ENCODE data around the gene SLC9A4. TPM values are rescaled to one million over a fixed set of nuclear protein-coding genes. Genes with fewer than 3 reads are reported as not detected.
A peak's percentile ranks its signal among the peaks of the same experiment; 100 is the strongest.

Gene SLC9A4
- polyA plus RNA-seq, 1 donor = 0.04 TPM

DNA sequence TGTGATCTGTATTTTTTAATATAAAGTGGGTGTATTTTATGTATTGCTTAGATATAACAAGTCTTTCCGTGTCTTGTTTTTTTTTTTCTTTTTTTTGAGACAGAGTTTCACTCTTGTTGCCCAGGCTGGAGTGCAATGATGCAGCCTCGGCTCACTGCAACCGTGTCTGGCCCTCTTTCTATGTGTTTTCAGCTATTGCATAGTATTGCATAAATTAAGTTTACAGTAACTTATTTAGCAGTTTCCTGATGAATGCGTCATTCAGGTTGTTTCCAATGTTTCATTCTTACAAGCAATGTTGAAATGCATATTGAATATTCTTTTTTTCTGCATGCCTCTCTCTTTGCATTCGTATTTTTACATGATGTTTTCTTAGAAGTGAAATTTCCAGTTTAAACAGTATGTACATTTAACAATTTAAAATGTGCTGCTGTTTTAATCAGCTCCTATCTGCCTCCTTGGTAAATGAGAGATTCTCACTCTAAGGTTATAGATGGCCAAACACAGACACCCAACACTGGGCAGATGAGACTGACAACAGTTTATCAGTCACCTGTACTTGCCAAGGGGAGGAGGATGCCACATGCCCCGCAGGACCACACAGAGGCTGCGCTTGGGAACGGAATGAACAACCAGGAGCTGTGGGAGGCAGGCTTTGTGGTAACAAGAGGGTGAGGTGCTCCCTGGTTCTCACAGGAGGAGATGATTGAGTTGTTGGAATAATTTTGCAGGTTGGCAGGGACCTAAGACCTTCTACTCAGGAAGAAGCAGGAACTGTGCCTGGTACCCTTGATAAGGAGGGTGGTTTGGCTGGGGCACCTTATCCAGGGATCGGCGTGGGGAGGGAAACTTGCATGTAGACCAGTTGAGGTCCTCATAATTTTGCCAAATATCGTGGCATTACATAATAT lies 7.5 kb downstream of the SLC9A4 start:
- Histone ChIP-seq H3K9me3 (ENCODE audit: control insufficient read depth, low read depth, low read length) (no peaks in the 10 kb centered on the region), H3K27me3 (ENCODE audit: control insufficient read depth, insufficient read depth, low read length) (no peaks in the 10 kb centered on the region), H3K27ac (ENCODE audit: low read length) (no peak overlapping the region), H3K4me1 (ENCODE audit: control insufficient read depth, insufficient read depth, low read length) (no peaks in the 10 kb centered on the region), H3K36me3 (ENCODE audit: control insufficient read depth, insufficient read depth, low read length) (no peaks in the 10 kb centered on the region), H3K4me3 (ENCODE audit: low read length) (no peak overlapping the region)
- no peak for DNase-seq
- WGBS (ENCODE audit: insufficient coverage, low lambda C conversion rate) = 93% methylated on average over 3 of the region's 11 CpGs

DNA sequence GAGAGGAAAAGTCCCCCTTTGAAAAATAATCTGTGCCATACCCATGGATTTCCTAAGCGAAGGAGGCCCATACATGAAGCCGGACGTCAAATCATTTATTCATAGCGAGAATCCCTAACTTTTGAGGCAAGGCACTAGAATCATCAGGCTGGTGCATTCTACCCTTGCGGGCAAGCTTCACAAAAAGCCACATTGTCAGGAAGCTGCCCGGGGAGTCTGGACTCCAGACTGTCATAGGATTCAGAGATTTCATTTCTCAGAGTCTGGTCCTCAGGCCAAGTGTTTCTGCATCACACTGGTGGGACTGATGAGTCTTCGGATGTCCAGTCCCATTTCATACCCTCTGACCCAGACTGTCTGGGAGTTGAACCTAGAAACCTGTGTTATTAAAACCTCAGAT lies 8.9 kb downstream of the SLC9A4 start:
- H3K4me1 ChIP-seq (ENCODE audit: control insufficient read depth, insufficient read depth, low read length) = no peaks in the 10 kb centered on the region
- H3K27me3 ChIP-seq (ENCODE audit: control insufficient read depth, insufficient read depth, low read length) = no peaks in the 10 kb centered on the region
- WGBS (ENCODE audit: insufficient coverage, low lambda C conversion rate) = 80% methylated on average over 1 of the region's 7 CpGs
- no peak for DNase-seq
- no peaks in the 10 kb centered on the region for H3K9me3 ChIP-seq (ENCODE audit: control insufficient read depth, low read depth, low read length)
- no peak overlapping the region for H3K27ac ChIP-seq (ENCODE audit: low read length)
- H3K4me3 ChIP-seq (ENCODE audit: low read length) = no peak overlapping the region
- no peaks in the 10 kb centered on the region for H3K36me3 ChIP-seq (ENCODE audit: control insufficient read depth, insufficient read depth, low read length)

DNA sequence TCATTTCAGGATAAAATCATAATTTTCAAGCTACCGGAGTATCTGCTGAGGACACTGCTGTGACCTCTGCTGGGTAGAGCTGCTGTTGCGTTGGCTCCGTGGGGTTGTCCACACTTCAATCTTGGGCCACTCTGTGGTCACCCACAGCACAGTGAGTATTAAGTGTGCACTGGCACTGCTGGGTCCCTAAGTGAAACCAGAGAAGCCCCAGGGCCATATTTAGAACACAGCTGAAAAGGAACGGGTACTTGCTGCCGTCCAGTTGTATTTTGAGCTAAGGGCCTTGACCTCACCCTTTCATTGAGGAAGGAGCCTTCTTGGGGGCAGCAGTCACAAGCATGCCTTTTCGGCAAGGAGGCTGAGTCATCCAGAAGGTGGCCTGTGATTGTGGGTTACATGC lies 10.1 kb downstream of the SLC9A4 start:
- no peaks in the 10 kb centered on the region for H3K36me3 ChIP-seq (ENCODE audit: control insufficient read depth, insufficient read depth, low read length)
- no peak overlapping the region for H3K27ac ChIP-seq (ENCODE audit: low read length)
- no peaks in the 10 kb centered on the region for H3K27me3 ChIP-seq (ENCODE audit: control insufficient read depth, insufficient read depth, low read length)
- H3K9me3 ChIP-seq (ENCODE audit: control insufficient read depth, low read depth, low read length) = no peaks in the 10 kb centered on the region
- no peaks in the 10 kb centered on the region for H3K4me1 ChIP-seq (ENCODE audit: control insufficient read depth, insufficient read depth, low read length)
- WGBS (ENCODE audit: insufficient coverage, low lambda C conversion rate) = no CpG with 5 or more reads among the region's 6 CpGs
- no peak overlapping the region for H3K4me3 ChIP-seq (ENCODE audit: low read length)
- no peak for DNase-seq

DNA sequence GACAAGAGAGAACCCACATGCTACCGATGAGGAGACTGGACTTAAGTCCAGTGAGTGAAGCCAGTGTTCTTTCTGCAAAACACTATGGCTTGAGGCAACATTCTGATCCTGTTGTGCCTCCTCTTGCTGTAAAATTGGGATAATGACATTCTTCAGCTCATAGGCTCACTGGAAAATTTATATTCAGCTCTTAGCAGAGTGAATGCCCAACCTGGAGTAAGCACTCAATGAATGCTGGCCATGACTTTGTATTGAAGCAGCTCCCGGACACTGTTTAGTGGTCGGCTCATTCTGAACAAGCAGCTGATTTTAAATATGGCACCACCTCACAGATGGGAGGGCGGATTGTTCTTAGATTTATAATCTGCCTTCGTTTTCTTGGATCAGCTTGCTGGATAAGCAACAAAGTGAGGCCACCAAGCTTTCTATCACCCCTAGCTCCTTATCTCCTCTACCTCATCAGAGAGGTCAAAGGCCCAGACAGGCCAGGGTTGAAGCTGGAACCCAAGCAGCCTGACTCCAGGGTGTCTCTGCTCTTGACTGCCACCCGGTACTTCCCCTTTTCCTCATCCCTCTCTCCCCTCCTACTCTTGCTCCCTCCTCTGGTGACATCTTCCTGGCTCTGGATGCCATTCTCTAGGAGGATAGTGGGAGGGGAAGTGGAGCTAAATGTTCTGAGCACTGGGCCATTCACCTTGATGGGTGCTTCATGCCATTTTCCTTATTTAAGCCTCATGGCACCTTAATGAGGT lies 11.5 kb downstream of the SLC9A4 start:
- H3K27me3 ChIP-seq (ENCODE audit: control insufficient read depth, insufficient read depth, low read length) = no peaks in the 10 kb centered on the region
- H3K4me1 ChIP-seq (ENCODE audit: control insufficient read depth, insufficient read depth, low read length) = no peaks in the 10 kb centered on the region
- H3K36me3 ChIP-seq (ENCODE audit: control insufficient read depth, insufficient read depth, low read length) = no peaks in the 10 kb centered on the region
- H3K9me3 ChIP-seq (ENCODE audit: control insufficient read depth, low read depth, low read length) = no peaks in the 10 kb centered on the region
- no peak overlapping the region for H3K4me3 ChIP-seq (ENCODE audit: low read length)
- DNase-seq = no peak
- H3K27ac ChIP-seq (ENCODE audit: low read length) = no peak overlapping the region
- no CpG with 5 or more reads among the region's 6 CpGs for WGBS (ENCODE audit: insufficient coverage, low lambda C conversion rate)

DNA sequence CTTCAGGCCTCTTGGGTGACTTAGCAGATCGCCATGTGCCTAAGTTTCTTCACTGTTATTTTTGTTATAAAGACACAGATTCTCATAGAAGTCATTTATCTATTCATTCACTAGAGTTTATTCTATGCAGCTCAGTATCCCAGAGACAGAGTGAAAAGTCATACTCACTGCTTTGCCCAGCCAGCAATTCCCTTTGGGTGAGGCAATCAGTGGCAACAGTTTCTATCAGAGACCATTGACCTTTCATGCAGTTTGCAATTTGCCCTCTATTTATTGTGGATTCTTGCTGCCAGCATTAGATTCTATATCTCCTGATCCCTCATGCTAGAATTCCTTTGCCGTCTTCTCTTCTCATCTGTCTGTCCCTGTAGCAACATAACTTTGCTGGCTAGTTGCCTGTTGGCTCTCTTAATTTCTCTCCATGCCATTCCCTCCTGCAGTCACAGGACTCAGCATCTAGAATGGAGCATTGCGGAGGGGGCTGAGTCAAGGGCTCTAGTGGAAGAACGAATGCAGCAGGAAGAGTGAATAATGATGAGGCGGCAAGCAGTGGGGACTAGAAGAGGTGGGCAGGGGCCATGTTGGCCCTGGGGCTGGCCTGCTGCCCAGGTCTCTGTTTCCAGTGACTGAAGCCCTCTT lies 12.2 kb downstream of the SLC9A4 start:
- DNase-seq = peak; percentile 12 to 32
- no CpG with 5 or more reads among the region's 5 CpGs for WGBS (ENCODE audit: insufficient coverage, low lambda C conversion rate)

DNA sequence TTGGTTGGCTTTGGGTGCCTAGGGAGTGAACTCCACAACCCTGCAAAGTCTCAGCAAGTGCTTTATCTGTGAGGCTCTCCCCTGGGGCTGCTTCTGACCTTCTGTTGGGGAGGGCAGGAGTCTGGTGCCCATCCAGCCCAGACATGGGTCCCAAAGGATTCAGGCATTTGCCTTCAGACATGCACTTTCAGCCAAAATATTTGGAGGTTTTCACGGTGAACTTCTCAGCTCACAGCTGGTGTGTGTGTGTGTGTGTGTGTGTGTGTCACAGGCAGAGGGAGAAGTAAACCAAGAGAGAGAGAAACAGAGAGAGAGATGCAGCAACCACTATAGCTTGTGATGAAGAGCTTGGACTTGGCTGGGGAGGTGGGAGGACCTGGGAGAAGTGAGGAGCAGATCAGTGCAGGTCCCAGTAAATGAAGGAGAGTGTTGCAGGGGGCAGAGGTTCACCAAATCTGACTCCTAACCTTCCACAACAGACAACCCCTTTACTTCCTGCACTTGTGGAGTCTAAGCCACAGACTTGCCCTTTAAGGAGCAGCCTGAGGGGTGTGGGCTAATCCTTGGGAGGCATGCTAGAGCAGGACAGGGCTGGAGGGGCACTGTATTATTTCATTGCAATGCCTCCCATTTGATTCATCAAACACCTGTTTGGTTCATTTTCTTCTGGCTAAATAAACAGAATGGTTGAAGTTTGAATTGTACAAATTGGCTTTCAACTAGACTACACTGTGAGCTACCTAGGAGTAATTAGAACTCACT lies 14.1 kb downstream of the SLC9A4 start:
- no peaks in the 10 kb centered on the region for H3K36me3 ChIP-seq (ENCODE audit: control insufficient read depth, insufficient read depth, low read length)
- H3K27ac ChIP-seq (ENCODE audit: low read length) = no peak overlapping the region
- H3K4me3 ChIP-seq (ENCODE audit: low read length) = no peak overlapping the region
- H3K4me1 ChIP-seq (ENCODE audit: control insufficient read depth, insufficient read depth, low read length) = no peaks in the 10 kb centered on the region
- DNase-seq = no peak
- no peaks in the 10 kb centered on the region for H3K9me3 ChIP-seq (ENCODE audit: control insufficient read depth, low read depth, low read length)
- WGBS (ENCODE audit: insufficient coverage, low lambda C conversion rate) = no CpG with 5 or more reads among the region's 1 CpG
- H3K27me3 ChIP-seq (ENCODE audit: control insufficient read depth, insufficient read depth, low read length) = no peaks in the 10 kb centered on the region

More for the DNA sequence above, 12.2 kb downstream of the SLC9A4 start:
- Histone ChIP-seq H3K27me3 (ENCODE audit: control insufficient read depth, insufficient read depth, low read length) (no peaks in the 10 kb centered on the region), H3K4me1 (ENCODE audit: control insufficient read depth, insufficient read depth, low read length) (no peaks in the 10 kb centered on the region), H3K9me3 (ENCODE audit: control insufficient read depth, low read depth, low read length) (no peaks in the 10 kb centered on the region), H3K4me3 (ENCODE audit: low read length) (no peak overlapping the region), H3K27ac (ENCODE audit: low read length) (no peak overlapping the region), H3K36me3 (ENCODE audit: control insufficient read depth, insufficient read depth, low read length) (no peaks in the 10 kb centered on the region)

DNA sequence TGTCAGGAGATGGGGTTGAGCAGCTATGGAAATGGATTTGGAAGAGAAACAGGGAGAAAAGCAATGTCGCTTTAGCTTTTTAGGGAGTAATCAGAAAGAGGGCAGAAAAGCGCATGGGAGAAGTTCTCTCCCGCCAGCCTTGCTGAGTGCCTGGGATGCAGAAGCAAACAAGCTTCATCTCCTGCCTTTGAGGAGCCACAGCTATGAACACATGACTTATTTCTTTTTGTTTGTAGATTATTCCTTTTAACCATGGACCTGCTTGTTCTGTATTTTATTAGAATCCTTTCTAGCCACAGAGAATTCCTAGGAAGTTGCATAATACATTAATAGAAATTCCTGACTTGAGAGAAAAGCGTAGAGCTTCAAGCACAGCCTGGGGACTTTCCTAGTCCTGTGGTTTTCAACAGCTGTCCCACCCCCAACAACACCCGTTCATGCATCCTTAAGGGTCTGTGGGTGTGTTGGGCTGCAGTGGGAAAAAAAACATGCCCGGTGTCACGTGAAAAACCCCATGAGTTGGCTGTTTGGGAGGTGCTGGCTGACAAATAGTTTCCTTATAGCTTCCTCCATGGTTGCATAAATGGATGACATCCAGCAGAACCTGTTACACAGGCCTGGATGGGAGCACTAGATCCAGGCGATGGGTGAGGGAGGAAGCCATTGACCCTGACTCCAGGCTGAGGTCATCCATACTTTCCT lies 14.9 kb downstream of the SLC9A4 start:
- Histone ChIP-seq H3K36me3 (ENCODE audit: control insufficient read depth, insufficient read depth, low read length) (no peaks in the 10 kb centered on the region), H3K27ac (ENCODE audit: low read length) (no peak overlapping the region), H3K4me3 (ENCODE audit: low read length) (no peak overlapping the region), H3K27me3 (ENCODE audit: control insufficient read depth, insufficient read depth, low read length) (no peaks in the 10 kb centered on the region), H3K4me1 (ENCODE audit: control insufficient read depth, insufficient read depth, low read length) (no peaks in the 10 kb centered on the region), H3K9me3 (ENCODE audit: control insufficient read depth, low read depth, low read length) (no peaks in the 10 kb centered on the region)
- DNase-seq = peak in 1 of 2 donors; percentile 6
- no CpG with 5 or more reads among the region's 8 CpGs for WGBS (ENCODE audit: insufficient coverage, low lambda C conversion rate)

DNA sequence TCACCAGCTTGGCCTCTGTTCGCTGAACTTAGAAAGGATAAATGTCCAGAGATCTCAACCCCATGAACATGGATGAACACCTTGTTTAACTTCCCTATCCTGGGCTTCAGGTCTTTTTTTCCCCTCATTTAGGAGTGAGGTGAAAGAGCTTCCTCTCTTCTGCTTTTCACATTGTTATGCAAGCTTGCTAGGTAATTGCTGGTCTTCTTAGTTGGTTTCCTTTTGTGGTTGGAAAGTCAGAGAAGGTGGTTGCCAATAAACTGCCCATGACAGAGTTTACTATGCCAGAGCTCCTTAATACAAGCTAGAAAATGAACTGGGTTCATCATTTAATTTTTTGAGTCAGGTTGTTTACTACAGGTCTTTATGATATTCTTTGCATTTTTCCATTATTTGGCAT lies 16.6 kb downstream of the SLC9A4 start:
- WGBS (ENCODE audit: insufficient coverage, low lambda C conversion rate) = no CpG with 5 or more reads among the region's 1 CpG
- Histone ChIP-seq H3K27me3 (ENCODE audit: control insufficient read depth, insufficient read depth, low read length) (no peaks in the 10 kb centered on the region), H3K36me3 (ENCODE audit: control insufficient read depth, insufficient read depth, low read length) (no peaks in the 10 kb centered on the region), H3K4me1 (ENCODE audit: control insufficient read depth, insufficient read depth, low read length) (no peaks in the 10 kb centered on the region), H3K4me3 (ENCODE audit: low read length) (no peak overlapping the region), H3K27ac (ENCODE audit: low read length) (no peak overlapping the region), H3K9me3 (ENCODE audit: control insufficient read depth, low read depth, low read length) (no peaks in the 10 kb centered on the region)
- DNase-seq = no peak

DNA sequence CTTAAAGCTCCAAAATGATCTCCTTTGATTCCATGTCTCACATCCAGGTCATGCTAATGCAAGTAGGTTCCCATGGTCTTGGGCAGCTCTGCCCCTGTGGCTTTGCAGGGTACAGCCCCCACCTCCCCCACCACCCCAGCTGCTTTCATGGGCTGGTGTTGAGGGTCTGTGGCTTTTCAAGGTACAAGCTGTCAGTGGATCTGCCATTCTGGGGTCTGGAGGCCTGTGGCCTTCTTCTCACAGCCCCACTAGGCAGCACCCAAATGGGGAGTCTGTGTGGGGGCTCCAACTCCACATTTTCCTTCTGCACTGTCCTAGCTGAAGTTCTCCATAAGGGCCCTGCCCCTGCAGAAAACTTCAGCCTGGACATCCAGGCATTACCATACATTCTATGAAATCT lies 19.0 kb downstream of the SLC9A4 start:
- no peak for DNase-seq

More for the DNA sequence above, 19.0 kb downstream of the SLC9A4 start:
- no peak overlapping the region for H3K27ac ChIP-seq (ENCODE audit: low read length)
- no peak overlapping the region for H3K4me3 ChIP-seq (ENCODE audit: low read length)
- H3K36me3 ChIP-seq (ENCODE audit: control insufficient read depth, insufficient read depth, low read length) = no peaks in the 10 kb centered on the region
- no peaks in the 10 kb centered on the region for H3K4me1 ChIP-seq (ENCODE audit: control insufficient read depth, insufficient read depth, low read length)
- H3K27me3 ChIP-seq (ENCODE audit: control insufficient read depth, insufficient read depth, low read length) = no peaks in the 10 kb centered on the region
- no peaks in the 10 kb centered on the region for H3K9me3 ChIP-seq (ENCODE audit: control insufficient read depth, low read depth, low read length)
